A673 (cell line): Measurements from ENCODE around the gene TMCC1. TPM values are rescaled to one million over a fixed set of nuclear protein-coding genes. Genes with fewer than 3 reads are reported as not detected.

Experiments used
- BruUV-seq: library from RNA; stranded (reverse); fragments of 400-500 nt; replicated peaks from 2 replicates; lab custom pipeline; 2021; lab: Mats Ljungman, UMichigan
- CTCF ChIA-PET: fragments of 300-600 bp; sonication (Branson Sonifier 250); formaldehyde crosslinking; loops from one replicate; lab custom pipeline; 2022; ENCODE audit warnings: antibody characterized with exemption; lab: Charles Lee
- POLR2A ChIA-PET: fragments of 300-600 bp; sonication (Branson Sonifier 250); formaldehyde crosslinking; loops from one replicate; lab custom pipeline; 2022; ENCODE audit warnings: antibody characterized with exemption; ENCODE audit not compliant: low non-redundant PET; lab: Charles Lee
- DNase-seq: peaks from one replicate; pipeline ENCODE4 v3.0.0-alpha.2; 2015; ENCODE audit warnings: low spot score
- H3K27ac ChIP-seq: fragments of 200-600 bp; sonication (generic); 2 replicates; pipeline ENCODE4 v1.5.1; 2016; ENCODE audit warnings: mixed run types, low read depth, mild to moderate bottlenecking, mixed read lengths, antibody characterized with exemption, low read length; ENCODE audit not compliant: poor library complexity, severe bottlenecking
- H3K27me3 ChIP-seq: fragments of 200-600 bp; sonication (generic); replicated peaks from 2 replicates; pipeline ENCODE4 v1.6.1; 2017; ENCODE audit warnings: mixed run types, low read depth, mild to moderate bottlenecking, mixed read lengths, antibody characterized with exemption, low read length; ENCODE audit not compliant: insufficient read depth, poor library complexity
- H3K36me3 ChIP-seq: fragments of 200-600 bp; sonication (generic); 2 replicates; pipeline ENCODE4 v1.6.1; 2016; ENCODE audit warnings: mixed run types, mild to moderate bottlenecking, mixed read lengths, antibody characterized with exemption, low read length; ENCODE audit not compliant: insufficient read depth, poor library complexity, severe bottlenecking
- H3K4me1 ChIP-seq: fragments of 200-600 bp; sonication (generic); 2 replicates; pipeline ENCODE4 v1.6.1; 2017; ENCODE audit warnings: mixed run types, mild to moderate bottlenecking, mixed read lengths, antibody characterized with exemption, low read length; ENCODE audit not compliant: insufficient read depth, poor library complexity, severe bottlenecking
- H3K4me3 ChIP-seq: fragments of 200-600 bp; sonication (generic); 2 replicates; pipeline ENCODE4 v1.5.1; 2016; ENCODE audit warnings: low read depth, mixed run types, mild to moderate bottlenecking, mixed read lengths, low read length; ENCODE audit not compliant: poor library complexity, severe bottlenecking
- H3K9me3 ChIP-seq: fragments of 200-600 bp; sonication (generic); 2 replicates; pipeline ENCODE4 v1.6.1; 2016; ENCODE audit warnings: mixed run types, low read depth, mild to moderate bottlenecking, mixed read lengths, antibody characterized with exemption, low read length; ENCODE audit not compliant: poor library complexity, severe bottlenecking
- EZH2 ChIP-seq: fragments of 200-600 bp; sonication (generic); IDR thresholded peaks from 2 replicates; pipeline ENCODE4 v1.6.1; 2017; ENCODE audit warnings: borderline replicate concordance, low read depth, mild to moderate bottlenecking, mixed read lengths, antibody characterized with exemption, low read length; ENCODE audit not compliant: poor library complexity, severe bottlenecking
- intact Hi-C: fragments of 100-400 bp; cut with micrococcal nuclease; formaldehyde crosslinking; loops from one replicate; pipeline ENCODE4 v1.10.0; 2022; ENCODE audit not compliant: unreplicated experiment
- total RNA-seq: library from RNA; stranded (reverse); gene quantifications from 2 replicates; pipeline ENCODE4 v1.2.3, GENCODE V29; 2021
- TF ChIP-seq, protein P1 (sequence below): fragments of 300-800, 200-600 bp; sonication (generic); conservative IDR thresholded peaks from 2 replicates; pipeline ENCODE4 v1.5.1; 2017; ENCODE audit warnings: low read depth, mild to moderate bottlenecking, antibody characterized with exemption, low read length, moderate library complexity, mixed read lengths

Gene TMCC1
- total RNA-seq, 1 experiment from 2014 or later: 29.4 TPM

DNA sequence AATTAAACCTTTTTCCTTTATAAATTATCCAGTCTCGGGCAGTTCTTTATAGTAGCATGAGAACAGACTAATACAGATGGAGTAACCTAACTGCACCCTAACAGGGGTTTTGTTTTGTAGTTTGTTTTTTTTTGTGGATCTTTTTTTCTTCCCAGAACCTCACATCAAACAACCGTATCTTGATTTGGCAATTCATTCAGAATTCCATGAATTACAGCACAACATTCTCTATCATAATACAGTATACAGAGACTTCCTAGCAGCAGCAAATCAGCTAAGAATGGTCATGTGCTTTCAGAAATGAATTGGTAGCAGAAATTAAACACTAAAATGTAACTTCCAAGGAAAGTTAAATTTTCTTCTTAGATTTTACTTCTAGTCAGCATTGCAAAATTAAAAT, 114.6 kb downstream of the TMCC1 start:
- intact Hi-C loops: no loop called here
- no peaks in the 10 kb centered on the region for H3K4me1 ChIP-seq
- H3K36me3 ChIP-seq: no peaks in the 10 kb centered on the region
- no peak for TF ChIP-seq EZH2
- TF ChIP-seq, protein P1, sequence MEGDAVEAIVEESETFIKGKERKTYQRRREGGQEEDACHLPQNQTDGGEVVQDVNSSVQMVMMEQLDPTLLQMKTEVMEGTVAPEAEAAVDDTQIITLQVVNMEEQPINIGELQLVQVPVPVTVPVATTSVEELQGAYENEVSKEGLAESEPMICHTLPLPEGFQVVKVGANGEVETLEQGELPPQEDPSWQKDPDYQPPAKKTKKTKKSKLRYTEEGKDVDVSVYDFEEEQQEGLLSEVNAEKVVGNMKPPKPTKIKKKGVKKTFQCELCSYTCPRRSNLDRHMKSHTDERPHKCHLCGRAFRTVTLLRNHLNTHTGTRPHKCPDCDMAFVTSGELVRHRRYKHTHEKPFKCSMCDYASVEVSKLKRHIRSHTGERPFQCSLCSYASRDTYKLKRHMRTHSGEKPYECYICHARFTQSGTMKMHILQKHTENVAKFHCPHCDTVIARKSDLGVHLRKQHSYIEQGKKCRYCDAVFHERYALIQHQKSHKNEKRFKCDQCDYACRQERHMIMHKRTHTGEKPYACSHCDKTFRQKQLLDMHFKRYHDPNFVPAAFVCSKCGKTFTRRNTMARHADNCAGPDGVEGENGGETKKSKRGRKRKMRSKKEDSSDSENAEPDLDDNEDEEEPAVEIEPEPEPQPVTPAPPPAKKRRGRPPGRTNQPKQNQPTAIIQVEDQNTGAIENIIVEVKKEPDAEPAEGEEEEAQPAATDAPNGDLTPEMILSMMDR: no peak
- H3K27me3 ChIP-seq: no peaks in the 10 kb centered on the region
- H3K9me3 ChIP-seq: no peaks in the 10 kb centered on the region
- no peak for DNase-seq
- H3K27ac ChIP-seq: no peak overlapping the region
- BruUV-seq: no TSS peak
- POLR2A ChIA-PET: no interaction called here
- CTCF ChIA-PET: no interaction called here
- H3K4me3 ChIP-seq: no peak overlapping the region

- no TSS peak for BruUV-seq
- DNase-seq: no peak
- H3K9me3 ChIP-seq: no peaks in the 10 kb centered on the region
- no peaks in the 10 kb centered on the region for H3K4me1 ChIP-seq
- TF ChIP-seq EZH2: no peak
- TF ChIP-seq, protein P1: no peak
- no peaks in the 10 kb centered on the region for H3K27me3 ChIP-seq
- no peak overlapping the region for H3K27ac ChIP-seq
- intact Hi-C loops: no loop called here
- ChIA-PET POLR2A (no interaction called here), CTCF (no interaction called here)
- no peaks in the 10 kb centered on the region for H3K36me3 ChIP-seq
- H3K4me3 ChIP-seq: no peak overlapping the region
Observed at GRCh38 chr3:129777806-129778205, 115.7 kb downstream of the TMCC1 start.

GRCh38 chr3:129775870-129776269, 117.6 kb downstream of the TMCC1 start:
- Histone ChIP-seq H3K27ac (no peak overlapping the region), H3K36me3 (no peaks in the 10 kb centered on the region), H3K27me3 (no peaks in the 10 kb centered on the region), H3K4me1 (no peaks in the 10 kb centered on the region), H3K4me3 (no peak overlapping the region), H3K9me3 (no peaks in the 10 kb centered on the region)
- BruUV-seq: no TSS peak
- TF ChIP-seq, protein P1: no peak
- TF ChIP-seq EZH2: no peak
- DNase-seq: no peak
- ChIA-PET POLR2A (no interaction called here), CTCF (no interaction called here)
- intact Hi-C loops: no loop called here
